Measurements from ENCODE around the gene MED9. TPM values are rescaled to one million over a fixed set of nuclear protein-coding genes. Genes with fewer than 3 reads are reported as not detected.

MED9 gene
- polyA plus RNA-seq, 1 donor from 2014 or later, result 25.1 TPM

GRCh38 chr17:17448723-17449122, 28.1 kb upstream of the MED9 start:
- Histone ChIP-seq H3K27ac (ENCODE audit: low read length) (no peak overlapping the region), H3F3A (ENCODE audit: insufficient read depth, low read length, poor library complexity, severe bottlenecking) (no peaks in the 10 kb centered on the region), H4K20me1 (ENCODE audit: insufficient read depth) (no peaks in the 10 kb centered on the region), H3K36me3 (ENCODE audit: insufficient read depth, low read length) (no peaks in the 10 kb centered on the region), H3K4me2 (ENCODE audit: low read length) (no peak overlapping the region), H3K4me3 (ENCODE audit: low read length) (no peak overlapping the region), H3K9me2 (ENCODE audit: insufficient read depth, low read length) (no peaks in the 10 kb centered on the region), H3K27me3 (ENCODE audit: insufficient read depth, low read depth, low read length) (no peaks in the 10 kb centered on the region), H2AFZ (ENCODE audit: low read depth, low read length) (no peak overlapping the region), H3K9me3 (ENCODE audit: low read length) (no peaks in the 10 kb centered on the region), H3K9ac (ENCODE audit: low read length) (no peak overlapping the region), H3K79me2 (replicated peaks; ENCODE audit: insufficient read depth, low read length) (no peaks in the 10 kb centered on the region)
- no peak for TF ChIP-seq TAF1 (IDR thresholded peaks at IDR 0.05; ENCODE audit: low read depth)
- TF ChIP-seq EP300 (conservative IDR thresholded peaks at IDR 0.05; ENCODE audit: poor library complexity, severe bottlenecking), result no peak

- no peak overlapping the region for H3K4me3 ChIP-seq (ENCODE audit: low read length)
- H3F3A ChIP-seq (ENCODE audit: insufficient read depth, low read length, poor library complexity, severe bottlenecking), result no peaks in the 10 kb centered on the region
- no peaks in the 10 kb centered on the region for H4K20me1 ChIP-seq (ENCODE audit: insufficient read depth)
- no peaks in the 10 kb centered on the region for H3K79me2 ChIP-seq (replicated peaks; ENCODE audit: insufficient read depth, low read length)
- no peak overlapping the region for H3K27ac ChIP-seq (ENCODE audit: low read length)
- H2AFZ ChIP-seq (ENCODE audit: low read depth, low read length), result no peak overlapping the region
- no peaks in the 10 kb centered on the region for H3K36me3 ChIP-seq (ENCODE audit: insufficient read depth, low read length)
- TF ChIP-seq RAD21 (conservative IDR thresholded peaks at IDR 0.05) (no peak), SMC3 (conservative IDR thresholded peaks at IDR 0.05; ENCODE audit: poor library complexity) (no peak), MXI1 (conservative IDR thresholded peaks at IDR 0.05; ENCODE audit: poor library complexity, severe bottlenecking) (no peak), EP300 (conservative IDR thresholded peaks at IDR 0.05; ENCODE audit: poor library complexity, severe bottlenecking) (no peak), REST (IDR thresholded peaks at IDR 0.05; ENCODE audit: borderline replicate concordance) (no peak), EZH2 (IDR thresholded peaks at IDR 0.05; ENCODE audit: borderline replicate concordance, insufficient read depth, low read length, poor library complexity, severe bottlenecking) (no peak), POLR2AphosphoS5 (IDR thresholded peaks at IDR 0.05) (no peak), CTCF (IDR thresholded peaks at IDR 0.05; ENCODE audit: poor library complexity, severe bottlenecking) (no peak), TAF1 (IDR thresholded peaks at IDR 0.05; ENCODE audit: low read depth) (no peak)
- no peak overlapping the region for H3K4me2 ChIP-seq (ENCODE audit: low read length)
- H3K27me3 ChIP-seq (ENCODE audit: insufficient read depth, low read depth, low read length), result no peaks in the 10 kb centered on the region
- no peaks in the 10 kb centered on the region for H3K9me2 ChIP-seq (ENCODE audit: insufficient read depth, low read length)
- no peaks in the 10 kb centered on the region for H3K9me3 ChIP-seq (ENCODE audit: low read length)
- H3K9ac ChIP-seq (ENCODE audit: low read length), result no peak overlapping the region
Measured at GRCh38 chr17:17453088-17453487, 23.7 kb upstream of the MED9 start.

GRCh38 chr17:17454276-17454675, 22.5 kb upstream of the MED9 start:
- Histone ChIP-seq H3K4me3 (ENCODE audit: low read length) (no peak overlapping the region), H3K9me2 (ENCODE audit: insufficient read depth, low read length) (no peaks in the 10 kb centered on the region), H3F3A (ENCODE audit: insufficient read depth, low read length, poor library complexity, severe bottlenecking) (no peaks in the 10 kb centered on the region), H3K27me3 (ENCODE audit: insufficient read depth, low read depth, low read length) (no peaks in the 10 kb centered on the region), H3K9me3 (ENCODE audit: low read length) (no peaks in the 10 kb centered on the region), H3K27ac (ENCODE audit: low read length) (no peak overlapping the region), H3K36me3 (ENCODE audit: insufficient read depth, low read length) (no peaks in the 10 kb centered on the region), H4K20me1 (ENCODE audit: insufficient read depth) (no peaks in the 10 kb centered on the region), H3K9ac (ENCODE audit: low read length) (no peak overlapping the region), H3K79me2 (replicated peaks; ENCODE audit: insufficient read depth, low read length) (no peaks in the 10 kb centered on the region), H2AFZ (ENCODE audit: low read depth, low read length) (no peak overlapping the region), H3K4me2 (ENCODE audit: low read length) (no peak overlapping the region)
- no peak for TF ChIP-seq CTCF (IDR thresholded peaks at IDR 0.05; ENCODE audit: poor library complexity, severe bottlenecking)
- no peak for TF ChIP-seq REST (IDR thresholded peaks at IDR 0.05; ENCODE audit: borderline replicate concordance)
- no peak for TF ChIP-seq SMC3 (conservative IDR thresholded peaks at IDR 0.05; ENCODE audit: poor library complexity)
- no peak for TF ChIP-seq EZH2 (IDR thresholded peaks at IDR 0.05; ENCODE audit: borderline replicate concordance, insufficient read depth, low read length, poor library complexity, severe bottlenecking)
- TF ChIP-seq MXI1 (conservative IDR thresholded peaks at IDR 0.05; ENCODE audit: poor library complexity, severe bottlenecking), result no peak
- no peak for TF ChIP-seq POLR2AphosphoS5 (IDR thresholded peaks at IDR 0.05)
- no peak for TF ChIP-seq EP300 (conservative IDR thresholded peaks at IDR 0.05; ENCODE audit: poor library complexity, severe bottlenecking)
- TF ChIP-seq TAF1 (IDR thresholded peaks at IDR 0.05; ENCODE audit: low read depth), result no peak
- TF ChIP-seq RAD21 (conservative IDR thresholded peaks at IDR 0.05), result no peak

Measured in neural cell (in vitro differentiated cells).